AG04450 (cell line): ENCODE data around the gene TRAPPC12. TPM values are rescaled to one million over a fixed set of nuclear protein-coding genes. Genes with fewer than 3 reads are reported as not detected.

Experiments used
- CTCF ChIA-PET: fragments of 300-600, 350-600 bp; formaldehyde crosslinking; extraction: SDS; loops from one replicate; lab custom pipeline; 2022; ENCODE audit warnings: antibody characterized with exemption, inconsistent platforms; lab: Charles Lee
- POLR2A ChIA-PET: fragments of 350-600 bp; formaldehyde crosslinking; extraction: SDS; loops from one replicate; lab custom pipeline; 2021; ENCODE audit warnings: antibody characterized with exemption, inconsistent platforms; lab: Yijun Ruan, JAX
- DNase-seq: peaks from one replicate; pipeline ENCODE4 v3.0.0-alpha.2; 2011; ENCODE audit warnings: low read depth, low spot score
- H3K27ac ChIP-seq: one replicate; pipeline ENCODE4 v1.5.1; 2012; ENCODE audit warnings: low read depth, low read length, control low read depth
- H3K27me3 ChIP-seq: one replicate; pipeline ENCODE4 v1.6.0; 2012; ENCODE audit warnings: low read length; ENCODE audit not compliant: control insufficient read depth, insufficient read depth
- H3K4me3 ChIP-seq: 2 replicates; pipeline ENCODE4 v1.5.1; 2011; ENCODE audit warnings: mild to moderate bottlenecking, low read depth, low read length, control low read depth
- H3K9me3 ChIP-seq: 2 replicates; pipeline ENCODE4 v1.5.1; 2012; ENCODE audit warnings: low read length; ENCODE audit not compliant: control insufficient read depth, insufficient read depth
- CTCF ChIP-seq: IDR thresholded peaks from 2 replicates; pipeline ENCODE4 v1.5.1; 2011; ENCODE audit warnings: low read depth, low read length, control low read depth, inconsistent platforms
- polyA plus RNA-seq: library from polyadenylated mRNA; depleted of rRNA; stranded (reverse); fragments of >200 nt; gene quantifications from 2 replicates; pipeline ENCODE4 v1.2.3, GENCODE V29; 2011

The TRAPPC12 gene
- polyA plus RNA-seq, 1 experiment, result 41.7 TPM

- ChIA-PET CTCF (no interaction called here), POLR2A (no interaction called here)
- no peaks in the 10 kb centered on the region for H3K27me3 ChIP-seq
- H3K4me3 ChIP-seq, result no peak overlapping the region
- no peak for DNase-seq
- H3K27ac ChIP-seq, result no peak overlapping the region
- TF ChIP-seq CTCF, result no peak
- no peaks in the 10 kb centered on the region for H3K9me3 ChIP-seq
Measured at GRCh38 chr2:3338340-3338739, 41.2 kb upstream of the TRAPPC12 start.

- DNase-seq, result no peak
- POLR2A ChIA-PET, result no interaction called here
- no peaks in the 10 kb centered on the region for H3K9me3 ChIP-seq
- CTCF ChIA-PET, result no interaction called here
- H3K27me3 ChIP-seq, result no peaks in the 10 kb centered on the region
- H3K4me3 ChIP-seq, result no peak overlapping the region
- TF ChIP-seq CTCF, result no peak
- H3K27ac ChIP-seq, result no peak overlapping the region
Measured at GRCh38 chr2:3340144-3340543, 39.4 kb upstream of the TRAPPC12 start.

- POLR2A ChIA-PET, result no interaction called here
Measured at GRCh38 chr2:3341336-3341735, 38.2 kb upstream of the TRAPPC12 start.

GRCh38 chr2:3342324-3342723 is 37.2 kb upstream of the TRAPPC12 start:
- ChIA-PET POLR2A (no interaction called here), CTCF (no interaction called here)
- Histone ChIP-seq H3K27ac (no peak overlapping the region), H3K4me3 (no peak overlapping the region), H3K27me3 (no peaks in the 10 kb centered on the region), H3K9me3 (no peaks in the 10 kb centered on the region)
- no peak for TF ChIP-seq CTCF
- no peak for DNase-seq

More at GRCh38 chr2:3341336-3341735, 38.2 kb upstream of the TRAPPC12 start:
- Histone ChIP-seq H3K27ac (no peak overlapping the region), H3K4me3 (no peak overlapping the region), H3K27me3 (no peaks in the 10 kb centered on the region), H3K9me3 (no peaks in the 10 kb centered on the region)
- TF ChIP-seq CTCF, result no peak
- CTCF ChIA-PET, result no interaction called here
- no peak for DNase-seq

GRCh38 chr2:3343012-3343411 is 36.5 kb upstream of the TRAPPC12 start:
- Histone ChIP-seq H3K27me3 (no peaks in the 10 kb centered on the region), H3K4me3 (no peak overlapping the region), H3K9me3 (no peaks in the 10 kb centered on the region), H3K27ac (no peak overlapping the region)
- CTCF ChIA-PET, result no interaction called here
- POLR2A ChIA-PET, result no interaction called here
- no peak for DNase-seq
- TF ChIP-seq CTCF, result no peak
